Fibroblast of pulmonary artery (primary cell): ENCODE results near the gene SLC6A7.

Source experiments
- DNase-seq: peaks from one replicate; pipeline ENCODE4 v3.0.0-alpha.2; 2010; ENCODE audit warnings: low read depth
- H3K4me3 ChIP-seq: replicated peaks from 2 replicates; pipeline ENCODE4 v1.5.1; 2011; ENCODE audit warnings: low read depth, mild to moderate bottlenecking, control low read depth, low read length, moderate library complexity
- TF ChIP-seq, protein P1 (sequence below): IDR thresholded peaks from 2 replicates; pipeline ENCODE4 v1.5.1; 2011; ENCODE audit warnings: mild to moderate bottlenecking, control low read depth, low read length, inconsistent platforms; ENCODE audit errors: missing control alignments

SLC6A7 gene

GRCh38 chr5:150249744-150250143 is 59.9 kb downstream of the SLC6A7 start:
- TF ChIP-seq, protein P1, sequence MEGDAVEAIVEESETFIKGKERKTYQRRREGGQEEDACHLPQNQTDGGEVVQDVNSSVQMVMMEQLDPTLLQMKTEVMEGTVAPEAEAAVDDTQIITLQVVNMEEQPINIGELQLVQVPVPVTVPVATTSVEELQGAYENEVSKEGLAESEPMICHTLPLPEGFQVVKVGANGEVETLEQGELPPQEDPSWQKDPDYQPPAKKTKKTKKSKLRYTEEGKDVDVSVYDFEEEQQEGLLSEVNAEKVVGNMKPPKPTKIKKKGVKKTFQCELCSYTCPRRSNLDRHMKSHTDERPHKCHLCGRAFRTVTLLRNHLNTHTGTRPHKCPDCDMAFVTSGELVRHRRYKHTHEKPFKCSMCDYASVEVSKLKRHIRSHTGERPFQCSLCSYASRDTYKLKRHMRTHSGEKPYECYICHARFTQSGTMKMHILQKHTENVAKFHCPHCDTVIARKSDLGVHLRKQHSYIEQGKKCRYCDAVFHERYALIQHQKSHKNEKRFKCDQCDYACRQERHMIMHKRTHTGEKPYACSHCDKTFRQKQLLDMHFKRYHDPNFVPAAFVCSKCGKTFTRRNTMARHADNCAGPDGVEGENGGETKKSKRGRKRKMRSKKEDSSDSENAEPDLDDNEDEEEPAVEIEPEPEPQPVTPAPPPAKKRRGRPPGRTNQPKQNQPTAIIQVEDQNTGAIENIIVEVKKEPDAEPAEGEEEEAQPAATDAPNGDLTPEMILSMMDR: no peak
- DNase-seq: no peak

DNA sequence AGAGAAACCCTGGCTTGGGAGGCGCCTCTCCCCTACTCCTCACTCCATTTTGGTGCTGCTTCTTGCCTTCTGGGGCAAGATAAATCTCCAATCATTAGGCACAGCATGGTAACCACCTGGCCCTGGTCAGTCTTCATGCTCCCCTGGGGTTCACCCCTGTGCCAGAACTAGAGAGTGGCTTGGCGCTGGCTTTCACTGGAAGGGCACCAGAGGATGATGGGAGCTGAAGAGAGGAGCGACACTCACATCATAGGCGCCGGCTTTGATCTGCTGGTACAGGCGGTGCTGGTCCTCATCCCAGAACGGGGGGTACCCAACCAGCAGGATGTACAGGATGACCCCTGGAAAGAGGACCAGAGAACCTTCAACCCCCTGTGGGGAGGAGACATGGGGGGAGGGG is 61.6 kb downstream of the SLC6A7 start:
- TF ChIP-seq, protein P1: no peak
- DNase-seq: no peak
- no peak overlapping the region for H3K4me3 ChIP-seq

More at GRCh38 chr5:150249744-150250143, 59.9 kb downstream of the SLC6A7 start:
- H3K4me3 ChIP-seq: no peak overlapping the region

- TF ChIP-seq, protein P1: no peak
- no peak overlapping the region for H3K4me3 ChIP-seq
- no peak for DNase-seq
These were observed 62.6 kb downstream of the SLC6A7 start for GRCh38 chr5:150252489-150252888.

GRCh38 chr5:150253416-150254208 is 63.8 kb downstream of the SLC6A7 start:
- DNase-seq: no peak
- no peak overlapping the region for H3K4me3 ChIP-seq
- TF ChIP-seq, protein P1: no peak

- no peak overlapping the region for H3K4me3 ChIP-seq
- DNase-seq: no peak
- TF ChIP-seq, protein P1: no peak
These were observed 64.5 kb downstream of the SLC6A7 start for GRCh38 chr5:150254363-150254762.

DNA sequence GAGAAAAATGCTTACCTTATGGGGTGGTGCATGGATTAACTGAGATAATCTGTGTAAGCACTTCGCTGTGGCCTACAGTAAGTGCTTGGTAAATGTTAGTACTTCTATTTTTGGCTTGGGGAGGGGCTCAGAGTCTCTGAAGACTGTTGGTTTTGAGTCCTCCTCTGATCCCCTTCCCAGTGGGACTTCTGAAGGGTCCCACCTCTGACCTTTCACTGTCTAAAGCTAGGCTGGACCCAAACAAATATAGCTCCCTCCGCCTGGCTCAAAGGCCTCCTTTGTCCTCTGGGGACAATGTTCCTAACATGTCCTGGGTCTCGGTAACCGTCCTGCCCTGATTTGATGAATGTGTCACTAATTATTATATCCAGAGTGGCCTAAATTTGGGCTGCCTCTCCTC is 64.9 kb downstream of the SLC6A7 start:
- H3K4me3 ChIP-seq: no peak overlapping the region
- TF ChIP-seq, protein P1: no peak
- DNase-seq: no peak

DNA sequence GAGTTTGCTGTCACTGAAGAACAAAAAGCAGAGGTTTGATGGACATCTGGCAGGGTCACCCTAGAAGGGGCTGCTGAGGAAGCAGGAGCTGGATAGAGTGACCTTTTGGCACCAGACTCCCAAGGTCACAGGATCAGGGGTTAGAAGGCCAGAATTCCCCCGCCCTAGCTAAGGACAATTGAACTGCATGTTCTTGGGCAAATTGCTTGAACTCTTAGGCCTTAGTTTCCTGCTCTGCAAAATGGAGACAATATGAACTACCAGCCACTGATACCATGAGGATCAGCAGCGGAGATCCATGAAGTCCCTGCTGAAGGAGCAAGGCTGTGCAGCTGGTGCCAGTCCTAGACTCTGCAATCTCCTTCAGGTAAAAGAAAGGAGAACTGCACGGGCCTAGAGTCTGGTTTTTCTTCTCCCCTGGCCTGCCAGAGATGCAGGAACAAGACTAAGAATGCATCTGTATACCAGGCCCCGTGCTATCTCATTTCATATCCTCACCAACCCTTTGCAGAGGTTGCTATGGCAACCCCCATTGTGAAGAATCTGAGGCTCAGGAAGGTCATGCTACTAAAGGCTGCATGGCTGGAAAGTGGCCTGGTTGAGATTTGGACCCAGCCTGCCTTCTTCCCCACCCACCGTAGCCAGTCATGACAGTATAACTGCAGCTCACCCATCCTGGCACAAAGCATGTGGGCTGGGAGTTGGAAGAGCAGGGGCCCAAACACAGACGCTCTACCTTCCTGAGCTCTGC is 66.0 kb downstream of the SLC6A7 start:
- DNase-seq: peak; percentile 54
- no peak overlapping the region for H3K4me3 ChIP-seq
- TF ChIP-seq, protein P1: no peak
